Measurements from ENCODE around the gene KDM8. TPM values are rescaled to one million over a fixed set of nuclear protein-coding genes. Genes with fewer than 3 reads are reported as not detected.
A peak's percentile ranks its signal among the peaks of the same experiment; 100 is the strongest.

KDM8 gene
- total and polyA plus RNA-seq, 9 of the 15 experiments (the other 6 are each of a cell fraction or from before 2014, with no cell fraction given): 0.61 to 9.1 (median 5.4) TPM

DNA sequence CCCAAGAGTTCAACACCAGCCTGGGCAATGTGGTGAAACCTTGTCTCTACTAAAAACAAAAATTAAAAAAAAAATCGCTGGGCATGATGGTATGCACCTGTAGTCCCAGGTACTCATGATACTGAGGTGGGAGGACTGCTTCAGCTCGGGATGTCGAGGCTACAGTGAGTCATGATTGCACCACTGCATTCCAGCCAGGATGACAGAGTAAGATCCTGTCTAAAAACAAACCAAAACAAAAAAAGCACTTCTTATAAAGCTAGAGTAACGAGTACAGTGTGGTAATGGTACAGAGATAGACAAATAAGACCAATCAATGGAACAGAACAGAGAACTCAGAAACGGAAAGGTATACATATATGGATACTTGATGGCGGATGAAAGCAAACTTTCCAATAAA is 60.8 kb downstream of the KDM8 start (continued):
- TF ChIP-seq, protein P1, sequence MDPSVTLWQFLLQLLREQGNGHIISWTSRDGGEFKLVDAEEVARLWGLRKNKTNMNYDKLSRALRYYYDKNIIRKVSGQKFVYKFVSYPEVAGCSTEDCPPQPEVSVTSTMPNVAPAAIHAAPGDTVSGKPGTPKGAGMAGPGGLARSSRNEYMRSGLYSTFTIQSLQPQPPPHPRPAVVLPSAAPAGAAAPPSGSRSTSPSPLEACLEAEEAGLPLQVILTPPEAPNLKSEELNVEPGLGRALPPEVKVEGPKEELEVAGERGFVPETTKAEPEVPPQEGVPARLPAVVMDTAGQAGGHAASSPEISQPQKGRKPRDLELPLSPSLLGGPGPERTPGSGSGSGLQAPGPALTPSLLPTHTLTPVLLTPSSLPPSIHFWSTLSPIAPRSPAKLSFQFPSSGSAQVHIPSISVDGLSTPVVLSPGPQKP (CRISPR knock-in tag; IDR thresholded peaks at IDR 0.05): no peak

DNA sequence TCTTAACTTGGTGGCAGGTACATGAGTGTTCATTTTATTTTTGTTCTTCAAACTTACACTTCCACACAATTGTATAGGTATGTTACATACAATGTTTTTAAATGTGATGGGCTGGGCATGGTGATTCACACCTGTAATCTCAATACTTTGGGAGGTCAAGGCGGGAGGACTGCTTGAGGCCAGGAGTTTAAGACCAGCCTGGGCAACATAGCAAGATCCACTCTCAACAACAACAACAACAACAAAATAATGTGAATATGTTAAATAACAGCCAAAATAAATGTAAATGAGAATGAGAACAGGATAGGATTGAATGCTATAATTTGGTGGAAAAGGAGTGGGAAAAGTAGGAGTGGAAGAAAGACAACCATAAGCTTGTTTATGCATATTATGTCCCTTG is 62.7 kb downstream of the KDM8 start:
- FAIRE-seq (no peak), ATAC-seq (no peak), DNase-seq (ENCODE audit: extremely low read depth in 1 of 4, low spot score in 3 of 4) (no peak)
- Histone ChIP-seq H3K36me3 (ENCODE audit: control insufficient read depth, insufficient read depth, low read length) (no peaks in the 10 kb centered on the region; the same call in 2 of the 3 replicates), H3K4me1 (replicated peaks in 1 of 2; ENCODE audit: control insufficient read depth in 2 of 2, insufficient read depth in 2 of 2, low read length in 2 of 2) (peaks cover 4 to 7% of the 10 kb centered on the region in 2 experiments; a peak in 3 of 5 replicates), H3K27me3 (ENCODE audit: control insufficient read depth in 2 of 2, insufficient read depth in 2 of 2, low read length in 2 of 2) (no peaks in the 10 kb centered on the region), H3K4me2 (ENCODE audit: insufficient read depth, low read length) (no peak overlapping the region), H3K9ac (ENCODE audit: insufficient read depth in 1 of 2, low read depth in 2 of 2, low read length in 2 of 2) (no peak overlapping the region), H3K27ac (ENCODE audit: extremely low read depth, low read depth, low read length) (no peak overlapping the region), H3K9me3 (replicated peaks; ENCODE audit: control insufficient read depth, insufficient read depth, low read depth, low read length) (no peaks in the 10 kb centered on the region), H3K79me2 (ENCODE audit: control insufficient read depth, insufficient read depth, low read length) (peaks cover 27% of the 10 kb centered on the region), H2AFZ (ENCODE audit: low read depth, low read length) (no peak overlapping the region), H3K9me1 (ENCODE audit: control insufficient read depth, insufficient read depth, low read length) (no peaks in the 10 kb centered on the region), H4K20me1 (replicated peaks; ENCODE audit: control insufficient read depth, insufficient read depth, low read length) (no peaks in the 10 kb centered on the region), H3K4me3 (no peak overlapping the region)
- TF ChIP-seq RFX7 (CRISPR knock-in tag; IDR thresholded peaks at IDR 0.05) (no peak), RBM25 (IDR thresholded peaks at IDR 0.05; ENCODE audit: low read depth, low read length, severe bottlenecking) (peak; percentile 54), TAF9B (IDR thresholded peaks at IDR 0.05; ENCODE audit: partially characterized antibody) (no peak), ZNF121 (CRISPR knock-in tag; conservative IDR thresholded peaks at IDR 0.05) (peak; percentile 63), RBM15 (IDR thresholded peaks at IDR 0.05; ENCODE audit: insufficient read depth, low read length) (no peak), RNF2 (IDR thresholded peaks at IDR 0.05) (no peak), YY1 (IDR thresholded peaks at IDR 0.05; ENCODE audit: borderline replicate concordance in 1 of 3, control insufficient read depth in 1 of 3, extremely low read depth in 1 of 3, insufficient read depth in 3 of 3, insufficient read length in 1 of 3, insufficient replicate concordance in 2 of 3, low read depth in 1 of 3, low read length in 2 of 3) (no peak)
- TF ChIP-seq, protein P2, sequence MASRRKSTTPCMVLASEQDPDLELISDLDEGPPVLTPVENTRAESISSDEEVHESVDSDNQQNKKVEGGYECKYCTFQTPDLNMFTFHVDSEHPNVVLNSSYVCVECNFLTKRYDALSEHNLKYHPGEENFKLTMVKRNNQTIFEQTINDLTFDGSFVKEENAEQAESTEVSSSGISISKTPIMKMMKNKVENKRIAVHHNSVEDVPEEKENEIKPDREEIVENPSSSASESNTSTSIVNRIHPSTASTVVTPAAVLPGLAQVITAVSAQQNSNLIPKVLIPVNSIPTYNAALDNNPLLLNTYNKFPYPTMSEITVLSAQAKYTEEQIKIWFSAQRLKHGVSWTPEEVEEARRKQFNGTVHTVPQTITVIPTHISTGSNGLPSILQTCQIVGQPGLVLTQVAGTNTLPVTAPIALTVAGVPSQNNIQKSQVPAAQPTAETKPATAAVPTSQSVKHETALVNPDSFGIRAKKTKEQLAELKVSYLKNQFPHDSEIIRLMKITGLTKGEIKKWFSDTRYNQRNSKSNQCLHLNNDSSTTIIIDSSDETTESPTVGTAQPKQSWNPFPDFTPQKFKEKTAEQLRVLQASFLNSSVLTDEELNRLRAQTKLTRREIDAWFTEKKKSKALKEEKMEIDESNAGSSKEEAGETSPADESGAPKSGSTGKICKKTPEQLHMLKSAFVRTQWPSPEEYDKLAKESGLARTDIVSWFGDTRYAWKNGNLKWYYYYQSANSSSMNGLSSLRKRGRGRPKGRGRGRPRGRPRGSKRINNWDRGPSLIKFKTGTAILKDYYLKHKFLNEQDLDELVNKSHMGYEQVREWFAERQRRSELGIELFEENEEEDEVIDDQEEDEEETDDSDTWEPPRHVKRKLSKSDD (conservative IDR thresholded peaks at IDR 0.05; ENCODE audit: low read length): no peak
- 86% methylated on average over 1 of the region's 1 CpG for WGBS (ENCODE audit: insufficient coverage, low coverage, missing lambda C conversion rate)
- ChIA-PET CTCF (ENCODE audit: low intra/inter-chr PET ratio) (no interaction called here), POLR2A (no interaction called here)
- BruUV-seq (replicated peaks): no TSS peak
- intact Hi-C loops (cut with micrococcal nuclease) (no loop called here), in situ Hi-C loops (cut with MboI) (no loop called here)

Data from K562 (cell line).